Fibroblast of mammary gland (primary cell): ENCODE data around the gene RNASE12.
"Not testable (repeated sequence)": the region's sequence is repeated elsewhere in the genome, so short reads cannot be mapped to it uniquely, and the experiment has no call there.

ENCODE experiments used
- DNase-seq: peaks from one replicate; pipeline ENCODE4 v3.0.0-alpha.2; 2010; ENCODE audit warnings: low read depth
- H3K4me3 ChIP-seq: 2 replicates; pipeline ENCODE4 v1.5.1; 2011; ENCODE audit warnings: low read depth, mild to moderate bottlenecking, low read length, moderate library complexity; ENCODE audit not compliant: control insufficient read depth
- CTCF ChIP-seq: conservative IDR thresholded peaks from 2 replicates; pipeline ENCODE4 v1.5.1; 2011; ENCODE audit warnings: low read depth, low read length, inconsistent platforms; ENCODE audit not compliant: control insufficient read depth, insufficient read depth

RNASE12 gene

GRCh38 chr14:20580242-20580641 is 10.9 kb downstream of the RNASE12 start:
- no peak for TF ChIP-seq CTCF
- DNase-seq, result no peak
- H3K4me3 ChIP-seq, result no peak overlapping the region

GRCh38 chr14:20578784-20579502 is 12.2 kb downstream of the RNASE12 start:
- DNase-seq, result no peak
- no peak for TF ChIP-seq CTCF
- H3K4me3 ChIP-seq, result no peak overlapping the region

GRCh38 chr14:20578325-20578724 is 12.9 kb downstream of the RNASE12 start:
- no peak for DNase-seq
- no peak for TF ChIP-seq CTCF
- H3K4me3 ChIP-seq, result no peak overlapping the region

GRCh38 chr14:20572382-20572990 is 18.7 kb downstream of the RNASE12 start:
- not testable (repeated sequence) for DNase-seq, H3K4me3 ChIP-seq

GRCh38 chr14:20570720-20571119 is 20.5 kb downstream of the RNASE12 start:
- DNase-seq, H3K4me3 ChIP-seq: not testable (repeated sequence)

GRCh38 chr14:20569865-20570264 is 21.3 kb downstream of the RNASE12 start:
- H3K4me3 ChIP-seq, DNase-seq: not testable (repeated sequence)

GRCh38 chr14:20569066-20569465 is 22.1 kb downstream of the RNASE12 start:
- TF ChIP-seq CTCF, result no peak

GRCh38 chr14:20568393-20568792 is 22.8 kb downstream of the RNASE12 start:
- no peak overlapping the region for H3K4me3 ChIP-seq
- no peak for DNase-seq
- no peak for TF ChIP-seq CTCF

More at GRCh38 chr14:20569066-20569465, 22.1 kb downstream of the RNASE12 start:
- no peak for DNase-seq
- no peak overlapping the region for H3K4me3 ChIP-seq

- not testable (repeated sequence) for DNase-seq, H3K4me3 ChIP-seq
These were observed 24.0 kb downstream of the RNASE12 start for GRCh38 chr14:20567199-20567598.
